DMS 273 (cell line): ENCODE data around the gene BDH1.
"Not testable (repeated sequence)": the region's sequence is repeated elsewhere in the genome, so short reads cannot be mapped to it uniquely, and the experiment has no call there.

Experiments
- DNase-seq: peaks from one replicate; lab custom pipeline; 2025; ENCODE audit not compliant: unreplicated experiment; lab: John Stamatoyannopoulos, UW

Gene BDH1, protein sequence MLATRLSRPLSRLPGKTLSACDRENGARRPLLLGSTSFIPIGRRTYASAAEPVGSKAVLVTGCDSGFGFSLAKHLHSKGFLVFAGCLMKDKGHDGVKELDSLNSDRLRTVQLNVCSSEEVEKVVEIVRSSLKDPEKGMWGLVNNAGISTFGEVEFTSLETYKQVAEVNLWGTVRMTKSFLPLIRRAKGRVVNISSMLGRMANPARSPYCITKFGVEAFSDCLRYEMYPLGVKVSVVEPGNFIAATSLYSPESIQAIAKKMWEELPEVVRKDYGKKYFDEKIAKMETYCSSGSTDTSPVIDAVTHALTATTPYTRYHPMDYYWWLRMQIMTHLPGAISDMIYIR

DNA sequence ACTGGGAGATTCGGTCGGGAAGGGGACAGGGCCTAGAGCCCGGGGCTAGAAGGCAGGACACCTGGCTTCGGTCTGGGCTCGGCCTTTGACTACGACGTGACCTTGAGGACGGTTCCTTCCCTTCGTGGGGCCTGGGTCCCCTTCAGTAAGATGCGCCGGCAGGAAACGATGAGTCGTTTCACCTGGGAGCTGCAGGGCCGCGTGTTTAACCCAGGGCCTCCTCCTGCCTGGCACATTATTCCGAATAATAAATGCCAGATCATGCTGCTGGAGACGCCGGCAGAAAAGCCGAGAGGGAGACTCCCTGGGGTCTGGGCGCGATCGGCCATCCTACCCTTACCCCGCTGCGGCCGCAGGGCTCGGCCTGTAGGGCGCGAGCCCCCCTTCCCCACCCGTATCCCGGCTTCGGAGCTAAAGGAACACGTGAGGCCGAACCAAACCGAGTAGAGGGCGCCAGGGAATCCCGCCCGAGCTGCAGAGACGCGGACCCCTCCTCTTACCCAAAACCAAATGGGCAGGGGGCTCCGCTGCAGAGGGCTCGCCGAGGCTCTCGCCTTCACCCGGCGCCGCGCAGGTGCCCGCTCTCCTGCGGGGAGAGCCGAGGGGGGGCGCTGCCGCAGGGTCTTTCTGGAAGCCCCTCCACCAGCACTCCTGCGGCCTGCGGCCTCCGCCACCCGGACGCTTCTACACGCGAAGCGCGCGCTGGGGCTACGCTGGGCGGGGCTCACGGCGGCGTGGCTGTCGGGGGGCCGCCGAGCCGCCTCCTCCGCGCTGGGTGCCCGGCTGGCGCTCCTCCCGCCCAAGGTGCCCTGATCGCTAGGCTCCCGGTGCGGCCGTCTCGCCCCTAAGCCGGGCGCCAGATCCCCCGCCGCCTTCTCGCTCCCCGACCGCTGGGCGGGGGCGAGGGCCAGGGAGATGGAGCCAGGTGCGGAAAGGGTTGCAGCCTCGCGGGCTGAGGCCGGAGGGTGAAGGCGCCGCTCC is at the start of gene BDH1:
Gene BDH1 (minus strand): TSS at position 688 of the 981 bp plus-strand sequence. CDS start 9,525 bp downstream, outside the sequence.
- DNase-seq = peak; percentile 88

DNA sequence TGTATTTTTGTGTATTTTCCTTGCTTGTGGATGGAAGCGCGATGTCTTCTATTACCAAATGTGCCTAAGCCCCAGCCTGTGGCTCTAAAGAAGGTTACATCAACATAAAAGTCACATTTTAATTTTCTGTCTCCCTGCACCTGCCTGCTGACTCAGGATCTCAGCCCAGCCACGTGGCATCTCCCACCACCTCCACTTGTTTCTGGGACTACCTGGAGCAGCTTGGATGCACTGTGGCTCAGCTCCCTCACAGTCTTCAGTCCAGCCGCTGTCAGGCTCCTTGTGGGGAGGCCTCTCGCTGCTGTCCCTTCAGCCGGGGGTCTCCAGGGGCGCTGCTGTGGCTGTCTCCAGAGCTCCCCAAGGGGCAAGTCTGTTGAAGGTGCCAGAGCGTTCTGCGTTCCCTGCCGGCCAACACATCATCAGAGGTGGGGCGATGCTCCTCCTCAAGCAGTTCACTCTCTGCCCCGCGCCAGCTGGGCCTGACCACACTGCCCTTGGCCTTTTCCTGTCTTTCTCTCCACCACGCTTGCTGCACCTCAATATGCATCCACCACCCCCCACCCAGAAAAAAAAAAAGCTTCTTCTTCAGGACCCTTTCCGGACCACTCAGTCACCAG is 47.7 kb upstream of the BDH1 start:
- no peak for DNase-seq

DNA sequence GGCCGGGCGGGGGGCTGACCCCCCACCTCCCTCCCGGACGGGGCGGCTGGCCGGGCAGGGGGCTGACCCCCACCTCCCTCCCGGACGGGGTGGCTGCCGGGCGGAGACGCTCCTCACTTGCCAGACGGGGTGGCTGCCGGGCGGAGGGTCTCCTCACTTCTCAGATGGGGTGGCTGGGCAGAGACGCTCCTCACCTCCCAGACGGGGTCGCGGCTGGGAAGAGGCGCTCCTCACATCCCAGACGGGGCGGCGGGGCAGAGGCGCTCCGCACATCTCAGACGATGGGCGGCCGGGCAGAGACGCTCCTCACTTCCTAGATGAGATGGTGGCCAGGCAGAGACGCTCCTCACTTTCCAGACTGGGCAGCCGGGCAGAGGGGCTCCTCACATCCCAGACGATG is 46.6 kb upstream of the BDH1 start:
- not testable (repeated sequence) for DNase-seq

DNA sequence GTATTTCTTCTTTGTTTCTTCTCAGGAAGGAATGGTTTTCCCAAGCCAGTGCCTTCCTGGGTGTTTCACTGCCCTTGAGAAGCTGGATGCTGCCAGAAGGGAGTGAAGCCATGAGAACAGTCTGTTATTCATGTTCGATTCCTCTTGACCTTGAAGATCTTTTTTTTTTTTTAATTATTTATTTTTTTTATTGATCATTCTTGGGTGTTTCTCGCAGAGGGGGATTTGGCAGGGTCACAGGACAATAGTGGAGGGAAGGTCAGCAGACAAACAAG is 45.7 kb upstream of the BDH1 start:
- DNase-seq = not testable (repeated sequence)

DNA sequence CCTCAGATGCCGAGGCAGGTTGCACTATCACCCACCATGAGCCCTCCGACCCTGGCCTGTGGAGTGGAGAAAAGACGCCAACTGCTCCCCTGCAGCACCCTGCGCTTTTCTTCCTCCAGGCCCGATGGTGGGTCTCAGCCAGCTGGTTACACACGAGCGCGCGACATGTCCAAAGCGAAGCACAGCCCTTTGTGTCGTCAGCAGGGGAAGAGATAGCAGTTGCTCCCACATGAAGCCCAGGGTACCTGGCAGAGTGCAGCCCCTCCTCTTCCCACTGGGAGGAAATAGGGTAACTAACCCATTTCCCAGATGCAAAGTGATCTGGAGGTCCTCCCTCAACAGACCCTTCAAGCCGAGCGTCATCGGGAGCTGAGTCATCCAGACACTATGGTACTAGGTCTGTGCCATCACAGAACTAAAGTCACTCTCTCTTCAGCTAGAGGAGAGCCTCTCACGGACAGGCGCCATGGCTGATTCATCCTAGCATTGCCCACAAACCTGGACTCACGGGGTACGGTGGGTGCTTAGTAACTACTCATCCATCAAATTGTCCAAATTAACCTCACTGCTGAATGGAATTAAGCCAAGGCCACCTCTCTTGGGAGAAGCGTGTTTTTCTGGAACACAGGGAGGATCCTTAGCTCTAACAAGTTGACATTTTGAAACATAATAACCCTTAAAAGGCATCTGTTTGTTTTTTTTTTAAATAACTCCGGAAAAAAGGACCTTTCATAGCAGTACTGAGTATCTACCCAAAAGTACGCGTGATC is 45.2 kb upstream of the BDH1 start:
- no peak for DNase-seq

GRCh38 chr3:197599089-197599765 is 43.5 kb upstream of the BDH1 start:
- no peak for DNase-seq

- no peak for DNase-seq
Observed at GRCh38 chr3:197598404-197598980, 42.7 kb upstream of the BDH1 start.

DNA sequence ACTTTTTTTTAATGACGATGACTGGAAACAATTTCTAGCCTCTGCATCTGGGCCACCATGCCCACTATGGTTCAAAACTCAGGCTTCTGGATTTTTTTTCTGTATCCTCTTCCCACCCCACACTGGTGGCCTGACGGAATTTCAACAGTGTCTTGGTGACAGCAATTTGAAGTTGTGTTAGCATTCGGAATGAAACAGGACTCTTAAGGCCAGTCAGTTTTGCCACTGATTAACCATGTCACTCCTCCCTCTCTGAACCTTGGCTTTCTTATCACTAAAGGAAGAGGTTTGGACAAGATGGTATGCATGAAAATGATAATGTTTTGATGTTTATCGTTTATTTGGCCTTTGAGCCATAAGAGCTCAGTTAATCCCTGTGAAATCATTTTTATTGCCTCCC is 41.6 kb upstream of the BDH1 start:
- no peak for DNase-seq

- peak; percentile 62 for DNase-seq
Observed at GRCh38 chr3:197595470-197596185, 39.9 kb upstream of the BDH1 start.

GRCh38 chr3:197593046-197593380 is 37.2 kb upstream of the BDH1 start:
- DNase-seq = no peak

- DNase-seq = no peak
Observed at GRCh38 chr3:197592361-197593045, 36.7 kb upstream of the BDH1 start.

- no peak for DNase-seq
Observed at GRCh38 chr3:197591816-197592215, 36.0 kb upstream of the BDH1 start.

DNA sequence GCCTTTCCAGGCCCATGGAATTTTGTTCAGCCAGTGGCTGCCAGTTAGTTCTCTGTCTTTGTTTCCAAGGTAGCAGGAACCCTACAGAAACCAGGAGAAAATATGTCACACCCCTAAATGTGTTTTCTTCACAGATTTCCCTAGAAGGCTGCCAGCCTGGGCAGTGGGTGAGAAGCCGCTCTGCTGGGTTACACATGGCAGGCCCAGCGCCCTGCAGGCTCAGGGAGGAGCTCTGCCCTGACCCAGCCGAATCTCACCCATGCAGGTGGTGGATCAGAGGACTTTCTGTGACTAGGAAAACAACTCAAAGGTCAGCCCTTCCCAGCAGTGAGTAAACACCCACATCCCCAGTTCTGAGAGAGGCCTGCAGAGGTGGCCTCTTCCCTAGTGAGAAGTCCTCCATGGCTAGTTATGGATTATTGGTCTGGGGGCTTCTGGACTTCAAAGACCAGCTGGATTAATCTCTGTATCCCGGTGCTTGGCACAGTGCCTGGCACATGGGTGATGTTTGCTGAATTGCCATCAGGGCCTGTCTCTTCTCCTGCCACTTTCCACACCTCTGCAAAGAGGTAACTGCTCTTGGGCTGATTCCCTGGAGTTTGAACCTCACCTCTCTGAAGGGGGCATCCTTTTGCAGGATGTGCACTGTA is 34.7 kb upstream of the BDH1 start:
- no peak for DNase-seq

GRCh38 chr3:197589545-197589944 is 33.8 kb upstream of the BDH1 start:
- DNase-seq = no peak

GRCh38 chr3:197586768-197587167 is 31.0 kb upstream of the BDH1 start:
- not testable (repeated sequence) for DNase-seq

DNA sequence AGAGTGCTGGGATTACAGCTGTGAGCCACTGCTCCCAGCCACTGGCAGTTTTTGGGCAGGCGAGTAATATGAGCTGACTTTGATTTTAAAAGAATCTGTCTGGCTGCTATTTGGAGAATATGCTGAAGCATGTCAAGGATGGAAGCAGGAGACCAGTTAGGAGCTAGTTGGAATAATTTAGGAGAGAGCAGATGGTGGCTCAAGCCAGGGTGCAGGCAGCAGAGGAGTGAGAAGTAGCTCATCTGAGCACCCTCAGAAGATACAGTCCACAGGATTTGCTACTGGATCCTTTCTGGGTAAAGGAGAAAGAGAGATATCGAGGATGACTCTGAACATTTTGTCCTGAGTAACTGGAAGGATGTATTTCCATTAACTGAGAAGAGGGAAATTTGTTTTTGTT is 30.4 kb upstream of the BDH1 start:
- DNase-seq = peak; percentile 52

GRCh38 chr3:197584733-197585132 is 29.0 kb upstream of the BDH1 start:
- no peak for DNase-seq

GRCh38 chr3:197583371-197583770 is 27.6 kb upstream of the BDH1 start:
- DNase-seq = no peak
